Thyroid gland (tissue), 4 donors: Measurements from ENCODE around the gene LSS. TPM values are rescaled to one million over a fixed set of nuclear protein-coding genes. Genes with fewer than 3 reads are reported as not detected.
"Not testable (repeated sequence)": the region's sequence is repeated elsewhere in the genome, so short reads cannot be mapped to it uniquely, and the experiment has no call there.

Source experiments
- DNase-seq, 2 donors: peaks; one replicate each; pipeline ENCODE4 v3.0.0-alpha.2; 2019
- H3K27ac ChIP-seq, 3 donors: fragments of 200-600 bp; sonication (generic); 1 replicate in 2 of 3; 2 replicates in 1 of 3; pipeline ENCODE4 v1.5.1; 2016 to 2019; ENCODE audit warnings: mild to moderate bottlenecking in 1 of 3, moderate library complexity in 1 of 3
- H3K27me3 ChIP-seq: fragments of 200-600 bp; sonication (generic); one replicate; pipeline ENCODE4 v1.5.1; 2019
- H3K36me3 ChIP-seq, 2 donors: fragments of 200-600 bp; sonication (generic); one replicate each; pipeline ENCODE4 v1.5.1; 2016 to 2019
- H3K4me1 ChIP-seq, 2 donors: fragments of 200-600 bp; sonication (generic); one replicate each; pipeline ENCODE4 v1.5.1; 2017 to 2019
- H3K4me3 ChIP-seq, 3 donors: fragments of 200-600 bp; sonication (generic); replicated peaks in 1 of 3; 1 replicate in 2 of 3; 2 replicates in 1 of 3; pipeline ENCODE4 v1.5.1; 2016; ENCODE audit warnings: mild to moderate bottlenecking in 1 of 3
- H3K9me3 ChIP-seq: fragments of 200-600 bp; sonication (generic); one replicate; pipeline ENCODE4 v1.5.1; 2017
- POLR2A ChIP-seq, 2 donors: fragments of 450-650 bp; IDR thresholded peaks; one replicate each; pipeline ENCODE4 v1.6.1; 2017; ENCODE audit warnings: antibody characterized with exemption in 2 of 2, mild to moderate bottlenecking in 2 of 2, moderate library complexity in 1 of 2
- WGBS, 2 donors: methylation state at CpG; one replicate each; pipeline ENCODE4 v1.1.5; 2017; 5-methylcytosine and 5-hydroxymethylcytosine counted together
- intact Hi-C: fragments of 100-400 bp; cut with DNase I; formaldehyde crosslinking; loops from one replicate; pipeline ENCODE4 v1.15.1; 2023
- total RNA-seq, 4 donors: library from RNA; depleted of rRNA; stranded (reverse); fragments of >200 nt; gene quantifications; one replicate each; pipeline ENCODE4 v1.2.3, GENCODE V29; 2016
- TF ChIP-seq, protein P1 (sequence below), 6 experiments: fragments of 200-600 bp in 3 of 6; fragments of 450-650 bp in 3 of 6; sonication (generic) in 3 of 6; IDR thresholded peaks; one replicate each; pipeline ENCODE4 v1.5.1; 2016 to 2019; ENCODE audit warnings: antibody characterized with exemption in 6 of 6, mild to moderate bottlenecking in 2 of 6, inconsistent platforms in 1 of 6, moderate library complexity in 1 of 6

Gene LSS
- total RNA-seq, 4 donors from 2014 or later, result 31.4 to 57.7 (median 42.0) TPM

- H3K4me1 ChIP-seq, result no peaks in the 10 kb centered on the region
- no peak overlapping the region for H3K4me3 ChIP-seq
- no peaks in the 10 kb centered on the region for H3K27me3 ChIP-seq
- intact Hi-C loops, result no loop called here
- no peak for DNase-seq
- no peak for TF ChIP-seq POLR2A (IDR thresholded peaks at IDR 0.05)
- TF ChIP-seq, protein P1, sequence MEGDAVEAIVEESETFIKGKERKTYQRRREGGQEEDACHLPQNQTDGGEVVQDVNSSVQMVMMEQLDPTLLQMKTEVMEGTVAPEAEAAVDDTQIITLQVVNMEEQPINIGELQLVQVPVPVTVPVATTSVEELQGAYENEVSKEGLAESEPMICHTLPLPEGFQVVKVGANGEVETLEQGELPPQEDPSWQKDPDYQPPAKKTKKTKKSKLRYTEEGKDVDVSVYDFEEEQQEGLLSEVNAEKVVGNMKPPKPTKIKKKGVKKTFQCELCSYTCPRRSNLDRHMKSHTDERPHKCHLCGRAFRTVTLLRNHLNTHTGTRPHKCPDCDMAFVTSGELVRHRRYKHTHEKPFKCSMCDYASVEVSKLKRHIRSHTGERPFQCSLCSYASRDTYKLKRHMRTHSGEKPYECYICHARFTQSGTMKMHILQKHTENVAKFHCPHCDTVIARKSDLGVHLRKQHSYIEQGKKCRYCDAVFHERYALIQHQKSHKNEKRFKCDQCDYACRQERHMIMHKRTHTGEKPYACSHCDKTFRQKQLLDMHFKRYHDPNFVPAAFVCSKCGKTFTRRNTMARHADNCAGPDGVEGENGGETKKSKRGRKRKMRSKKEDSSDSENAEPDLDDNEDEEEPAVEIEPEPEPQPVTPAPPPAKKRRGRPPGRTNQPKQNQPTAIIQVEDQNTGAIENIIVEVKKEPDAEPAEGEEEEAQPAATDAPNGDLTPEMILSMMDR (IDR thresholded peaks at IDR 0.05), result no peak
- no peaks in the 10 kb centered on the region for H3K36me3 ChIP-seq
- WGBS, 2 donors, result 87 to 88% methylated on average over 4 of the region's 4 CpGs
- no peaks in the 10 kb centered on the region for H3K9me3 ChIP-seq
- no peak overlapping the region for H3K27ac ChIP-seq
Observed at GRCh38 chr21:46178961-46179360, 49.6 kb downstream of the LSS start.

GRCh38 chr21:46176443-46177129 is 52.0 kb downstream of the LSS start:
- DNase-seq, H3K4me3 ChIP-seq, H3K9me3 ChIP-seq, H3K27ac ChIP-seq, H3K4me1 ChIP-seq, intact Hi-C loops, H3K27me3 ChIP-seq, H3K36me3 ChIP-seq: not testable (repeated sequence)
- WGBS, 2 donors, result 96 to 97% methylated on average over 3 of the region's 3 CpGs

DNA sequence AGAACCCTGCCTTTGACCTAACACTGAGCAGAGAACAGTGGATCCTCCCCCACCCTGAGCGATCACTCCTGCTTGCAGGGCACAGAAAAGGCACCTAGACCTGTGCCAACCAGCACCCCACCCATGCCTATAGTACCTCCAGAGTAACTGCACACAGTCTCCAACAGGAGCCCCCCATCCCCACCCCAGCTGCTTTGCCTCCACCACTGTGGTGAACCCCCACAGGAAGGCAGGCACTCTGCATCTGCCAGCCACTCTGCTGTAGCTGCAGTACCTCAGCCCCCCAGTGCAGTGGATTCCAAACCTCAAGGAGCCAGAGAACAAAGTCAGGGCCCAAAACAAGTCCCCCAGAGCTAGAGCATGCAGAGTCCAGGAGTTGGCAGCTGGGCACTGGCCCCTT is 55.0 kb downstream of the LSS start:
- H3K4me3 ChIP-seq, result no peak overlapping the region
- no peak for TF ChIP-seq POLR2A (IDR thresholded peaks at IDR 0.05)
- TF ChIP-seq, protein P1 (IDR thresholded peaks at IDR 0.05), result no peak
- no peaks in the 10 kb centered on the region for H3K9me3 ChIP-seq
- no peaks in the 10 kb centered on the region for H3K36me3 ChIP-seq
- no peaks in the 10 kb centered on the region for H3K4me1 ChIP-seq
- WGBS, 2 donors, result 100% methylated on average over 1 of the region's 1 CpG
- H3K27me3 ChIP-seq, result no peaks in the 10 kb centered on the region
- intact Hi-C loops, result no loop called here
- no peak overlapping the region for H3K27ac ChIP-seq
- DNase-seq, result no peak

DNA sequence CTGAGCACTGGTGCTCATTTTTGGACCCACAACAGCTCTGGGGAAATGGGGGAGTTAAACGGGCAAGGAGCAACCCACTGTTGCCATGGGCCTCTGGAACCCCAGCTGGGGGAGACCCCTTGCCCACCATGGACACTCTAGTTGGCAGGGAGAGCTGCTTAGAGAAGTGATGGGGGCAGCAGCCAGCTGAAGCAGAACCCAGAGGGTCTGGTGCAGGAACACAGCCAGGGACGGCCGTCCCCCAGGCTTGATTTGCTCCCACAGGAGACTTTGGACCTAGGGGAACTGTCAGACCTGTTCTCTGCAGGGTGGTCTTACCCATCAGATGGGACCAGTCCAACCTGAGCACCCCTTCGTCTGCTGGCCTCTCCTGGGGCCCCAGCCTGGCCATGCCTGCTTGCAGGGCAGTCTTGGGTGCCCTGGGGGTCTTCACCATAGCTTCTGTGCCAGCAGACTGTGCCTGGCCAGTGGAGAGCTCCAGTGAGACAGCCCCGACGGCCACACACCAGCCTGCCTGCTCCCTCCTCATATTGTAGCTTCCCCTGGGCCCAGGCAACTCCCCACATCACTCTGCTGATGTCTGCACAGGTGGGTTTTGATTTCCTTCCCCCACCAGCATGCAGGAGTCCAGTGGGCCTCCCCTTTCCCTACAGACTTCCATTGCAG is 55.6 kb downstream of the LSS start:
- TF ChIP-seq, protein P1 (IDR thresholded peaks at IDR 0.05), result no peak
- WGBS, 2 donors, result 70 to 87% methylated on average over 4 to 5 of the region's 6 CpGs
- Histone ChIP-seq H3K4me3 (no peak overlapping the region), H3K4me1 (no peaks in the 10 kb centered on the region), H3K27ac (no peak overlapping the region), H3K36me3 (no peaks in the 10 kb centered on the region), H3K27me3 (no peaks in the 10 kb centered on the region), H3K9me3 (no peaks in the 10 kb centered on the region)
- DNase-seq, result no peak
- intact Hi-C loops, result no loop called here

- Histone ChIP-seq H3K4me3 (no peak overlapping the region), H3K9me3 (no peaks in the 10 kb centered on the region), H3K4me1 (no peaks in the 10 kb centered on the region), H3K27ac (no peak overlapping the region), H3K27me3 (no peaks in the 10 kb centered on the region), H3K36me3 (no peaks in the 10 kb centered on the region)
- 85 to 87% methylated on average over 21 of the region's 21 CpGs for WGBS, 2 donors
- no peak for TF ChIP-seq POLR2A (IDR thresholded peaks at IDR 0.05)
- TF ChIP-seq, protein P1 (IDR thresholded peaks at IDR 0.05), result no peak
- no peak for DNase-seq
- intact Hi-C loops, result no loop called here
Observed at GRCh38 chr21:46171996-46172862, 56.3 kb downstream of the LSS start.
